Peyer's patch (tissue), 4 donors: ENCODE data around the gene SCRN1.

Experiments
- CTCF ChIP-seq, 6 experiments: fragments of 450-650 bp in 4 of 6; fragments of 200-600 bp in 2 of 6; sonication (generic) in 1 of 6; IDR thresholded peaks; one replicate each; pipeline ENCODE4 v1.5.1; 2017 to 2019; ENCODE audit warnings: antibody characterized with exemption in 6 of 6, mild to moderate bottlenecking in 3 of 6, moderate library complexity in 1 of 6
- POLR2A ChIP-seq, 2 donors: fragments of 450-650 bp; IDR thresholded peaks; one replicate each; pipeline ENCODE4 v1.5.1; 2017; ENCODE audit warnings: antibody characterized with exemption in 2 of 2, mild to moderate bottlenecking in 2 of 2, moderate library complexity in 2 of 2

DNA sequence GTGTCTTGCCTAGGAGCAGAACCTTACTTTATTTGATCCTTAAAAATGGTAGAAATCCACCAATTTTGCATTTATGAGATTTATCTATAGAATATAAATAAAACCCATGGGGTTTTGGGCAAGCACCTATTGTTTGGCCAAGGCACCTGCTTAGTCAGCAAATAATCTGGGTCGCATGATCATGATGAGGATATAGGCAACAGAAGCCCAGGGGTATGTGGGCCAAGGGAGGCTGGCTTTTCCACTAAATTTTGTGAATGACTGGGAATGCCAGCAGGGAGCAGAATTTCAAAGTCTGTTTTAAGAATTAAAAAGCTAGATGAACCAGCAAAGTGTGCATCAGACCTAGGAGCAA is 17.3 kb downstream of the SCRN1 start:
- TF ChIP-seq POLR2A (IDR thresholded peaks at IDR 0.05) (no peak), CTCF (IDR thresholded peaks at IDR 0.05) (no peak)
